Gastroesophageal sphincter (tissue), 3 donors: Measurements from ENCODE around the gene TMED8.

ENCODE experiments used
- EP300 ChIP-seq: sonication (generic); formaldehyde crosslinking; IDR thresholded peaks from one replicate; pipeline ENCODE4 v1.6.1; 2017; ENCODE audit warnings: antibody characterized with exemption, mild to moderate bottlenecking
- TF ChIP-seq, protein P1 (sequence below), 4 experiments: fragments of 200-600 bp in 2 of 4; fragments of 450-650 bp in 2 of 4; sonication (generic) in 1 of 4; IDR thresholded peaks; one replicate each; pipeline ENCODE4 v1.5.1; 2017 to 2019; ENCODE audit warnings: antibody characterized with exemption in 4 of 4, mild to moderate bottlenecking in 2 of 4, moderate library complexity in 2 of 4

DNA sequence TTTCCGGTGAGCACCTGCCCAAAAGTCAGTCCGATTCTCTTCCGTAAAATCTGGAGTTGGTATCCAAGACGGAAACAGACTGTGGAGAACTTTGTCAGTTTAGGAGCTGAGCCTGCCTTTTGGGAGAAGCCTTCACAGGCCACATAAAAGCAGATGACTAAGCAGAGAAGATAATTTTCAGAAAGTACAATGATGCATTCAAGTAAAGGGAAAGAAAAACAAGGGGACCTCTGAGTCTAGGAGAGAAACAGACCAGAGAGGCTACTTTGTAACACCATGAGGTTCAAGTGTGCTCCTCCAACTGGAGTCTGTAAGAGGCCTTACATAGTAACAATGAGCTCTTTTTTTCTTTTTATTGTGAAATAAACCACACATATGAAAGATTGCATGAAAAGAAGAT is 21.1 kb downstream of the TMED8 start:
- TF ChIP-seq, protein P1, sequence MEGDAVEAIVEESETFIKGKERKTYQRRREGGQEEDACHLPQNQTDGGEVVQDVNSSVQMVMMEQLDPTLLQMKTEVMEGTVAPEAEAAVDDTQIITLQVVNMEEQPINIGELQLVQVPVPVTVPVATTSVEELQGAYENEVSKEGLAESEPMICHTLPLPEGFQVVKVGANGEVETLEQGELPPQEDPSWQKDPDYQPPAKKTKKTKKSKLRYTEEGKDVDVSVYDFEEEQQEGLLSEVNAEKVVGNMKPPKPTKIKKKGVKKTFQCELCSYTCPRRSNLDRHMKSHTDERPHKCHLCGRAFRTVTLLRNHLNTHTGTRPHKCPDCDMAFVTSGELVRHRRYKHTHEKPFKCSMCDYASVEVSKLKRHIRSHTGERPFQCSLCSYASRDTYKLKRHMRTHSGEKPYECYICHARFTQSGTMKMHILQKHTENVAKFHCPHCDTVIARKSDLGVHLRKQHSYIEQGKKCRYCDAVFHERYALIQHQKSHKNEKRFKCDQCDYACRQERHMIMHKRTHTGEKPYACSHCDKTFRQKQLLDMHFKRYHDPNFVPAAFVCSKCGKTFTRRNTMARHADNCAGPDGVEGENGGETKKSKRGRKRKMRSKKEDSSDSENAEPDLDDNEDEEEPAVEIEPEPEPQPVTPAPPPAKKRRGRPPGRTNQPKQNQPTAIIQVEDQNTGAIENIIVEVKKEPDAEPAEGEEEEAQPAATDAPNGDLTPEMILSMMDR (IDR thresholded peaks at IDR 0.05) = no peak
- no peak for TF ChIP-seq EP300
